ENCODE data around the gene TRAF1. TPM values are rescaled to one million over a fixed set of nuclear protein-coding genes. Genes with fewer than 3 reads are reported as not detected.

TRAF1 gene
- total and polyA plus RNA-seq, 2 of the 13 experiments (the other 11 are each of a cell fraction or from before 2014, with no cell fraction given): 0.44 to 1.0 TPM

DNA sequence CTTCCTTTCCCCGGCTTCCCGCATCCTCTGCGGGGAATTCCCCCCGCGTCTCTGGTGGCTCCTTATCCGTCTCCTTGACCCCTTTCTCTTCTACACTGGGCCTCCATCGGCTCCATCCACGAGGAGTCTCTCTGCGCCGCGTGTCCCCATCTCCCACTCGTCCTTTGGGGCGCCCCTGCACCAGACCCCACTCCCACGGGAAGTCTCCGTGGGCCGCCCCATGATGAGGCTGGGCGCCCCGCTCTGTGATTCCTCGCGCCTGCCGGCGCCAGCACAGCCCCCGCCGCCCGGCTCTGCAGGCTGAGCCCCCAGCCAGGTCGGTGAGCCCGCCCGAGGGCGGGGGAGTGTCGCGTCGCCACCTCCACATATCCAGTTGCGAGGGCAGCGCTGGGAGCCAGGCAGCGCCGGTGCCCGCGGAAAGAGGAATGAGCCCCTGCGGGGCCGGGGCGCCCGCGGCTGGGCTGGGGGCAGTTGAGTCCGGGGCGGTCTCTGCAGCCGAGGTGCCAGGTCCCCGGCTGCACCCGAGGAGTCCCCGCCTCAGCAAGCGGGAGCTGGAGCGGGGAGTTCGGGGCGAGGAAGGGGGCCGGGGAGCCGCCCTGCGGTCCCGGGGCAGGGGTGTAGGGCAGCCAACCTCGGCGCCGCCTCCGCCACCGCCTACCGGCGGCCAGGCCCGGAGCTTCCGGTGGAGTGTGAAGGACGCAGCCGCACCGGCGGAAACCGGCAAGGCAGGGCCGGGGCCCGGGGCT is 2.1 kb upstream of the TRAF1 start (continued):
- TF ChIP-seq TOE1 (CRISPR knock-in tag; IDR thresholded peaks at IDR 0.05) (no peak), CHD4 (IDR thresholded peaks at IDR 0.05; ENCODE audit: borderline replicate concordance, low read length) (no peak), NFATC3 (CRISPR knock-in tag; IDR thresholded peaks at IDR 0.05) (no peak), NFYB (CRISPR knock-in tag; IDR thresholded peaks at IDR 0.05) (no peak), NRL (CRISPR knock-in tag; IDR thresholded peaks at IDR 0.05; ENCODE audit: borderline replicate concordance) (no peak; the same call in 1 of the 2 replicates), PHF5A (CRISPR knock-in tag; IDR thresholded peaks at IDR 0.05; ENCODE audit: low read depth, unreplicated experiment) (no peak), HOXD1 (CRISPR knock-in tag; IDR thresholded peaks at IDR 0.05) (0 out of 2 replicates have a peak, but pooled peaks have one; percentile 62), FOXA1 (IDR thresholded peaks at IDR 0.05) (no peak), FOXA1 (CRISPR knock-in tag; IDR thresholded peaks at IDR 0.05) (no peak), PCBP1 (IDR thresholded peaks at IDR 0.05; ENCODE audit: borderline replicate concordance, low read depth, low read length) (no peak), MAZ (IDR thresholded peaks at IDR 0.05; ENCODE audit: borderline replicate concordance, low read depth, low read length) (no peak), MAZ (CRISPR knock-in tag; IDR thresholded peaks at IDR 0.05; ENCODE audit: low read depth) (0 out of 2 replicates have a peak, but pooled peaks have one; percentile 49), CEBPG (CRISPR knock-in tag; IDR thresholded peaks at IDR 0.05) (no peak), NCOR1 (IDR thresholded peaks at IDR 0.05; ENCODE audit: borderline replicate concordance, low read length) (no peak), SP2 (CRISPR knock-in tag; IDR thresholded peaks at IDR 0.05) (0 out of 2 replicates have a peak, but pooled peaks have one; percentile 27), ZNF615 (CRISPR knock-in tag; IDR thresholded peaks at IDR 0.05; ENCODE audit: borderline replicate concordance) (no peak)
- TF ChIP-seq, protein P1, sequence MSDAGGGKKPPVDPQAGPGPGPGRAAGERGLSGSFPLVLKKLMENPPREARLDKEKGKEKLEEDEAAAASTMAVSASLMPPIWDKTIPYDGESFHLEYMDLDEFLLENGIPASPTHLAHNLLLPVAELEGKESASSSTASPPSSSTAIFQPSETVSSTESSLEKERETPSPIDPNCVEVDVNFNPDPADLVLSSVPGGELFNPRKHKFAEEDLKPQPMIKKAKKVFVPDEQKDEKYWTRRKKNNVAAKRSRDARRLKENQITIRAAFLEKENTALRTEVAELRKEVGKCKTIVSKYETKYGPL (CRISPR knock-in tag; IDR thresholded peaks at IDR 0.05): 0 out of 2 replicates have a peak, but pooled peaks have one; percentile 42
- TF ChIP-seq, protein P2, sequence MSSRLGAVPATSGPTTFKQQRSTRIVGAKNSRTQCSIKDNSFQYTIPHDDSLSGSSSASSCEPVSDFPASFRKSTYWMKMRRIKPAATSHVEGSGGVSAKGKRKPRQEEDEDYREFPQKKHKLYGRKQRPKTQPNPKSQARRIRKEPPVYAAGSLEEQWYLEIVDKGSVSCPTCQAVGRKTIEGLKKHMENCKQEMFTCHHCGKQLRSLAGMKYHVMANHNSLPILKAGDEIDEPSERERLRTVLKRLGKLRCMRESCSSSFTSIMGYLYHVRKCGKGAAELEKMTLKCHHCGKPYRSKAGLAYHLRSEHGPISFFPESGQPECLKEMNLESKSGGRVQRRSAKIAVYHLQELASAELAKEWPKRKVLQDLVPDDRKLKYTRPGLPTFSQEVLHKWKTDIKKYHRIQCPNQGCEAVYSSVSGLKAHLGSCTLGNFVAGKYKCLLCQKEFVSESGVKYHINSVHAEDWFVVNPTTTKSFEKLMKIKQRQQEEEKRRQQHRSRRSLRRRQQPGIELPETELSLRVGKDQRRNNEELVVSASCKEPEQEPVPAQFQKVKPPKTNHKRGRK (CRISPR knock-in tag; IDR thresholded peaks at IDR 0.05): no peak
- TF ChIP-seq, protein P3, sequence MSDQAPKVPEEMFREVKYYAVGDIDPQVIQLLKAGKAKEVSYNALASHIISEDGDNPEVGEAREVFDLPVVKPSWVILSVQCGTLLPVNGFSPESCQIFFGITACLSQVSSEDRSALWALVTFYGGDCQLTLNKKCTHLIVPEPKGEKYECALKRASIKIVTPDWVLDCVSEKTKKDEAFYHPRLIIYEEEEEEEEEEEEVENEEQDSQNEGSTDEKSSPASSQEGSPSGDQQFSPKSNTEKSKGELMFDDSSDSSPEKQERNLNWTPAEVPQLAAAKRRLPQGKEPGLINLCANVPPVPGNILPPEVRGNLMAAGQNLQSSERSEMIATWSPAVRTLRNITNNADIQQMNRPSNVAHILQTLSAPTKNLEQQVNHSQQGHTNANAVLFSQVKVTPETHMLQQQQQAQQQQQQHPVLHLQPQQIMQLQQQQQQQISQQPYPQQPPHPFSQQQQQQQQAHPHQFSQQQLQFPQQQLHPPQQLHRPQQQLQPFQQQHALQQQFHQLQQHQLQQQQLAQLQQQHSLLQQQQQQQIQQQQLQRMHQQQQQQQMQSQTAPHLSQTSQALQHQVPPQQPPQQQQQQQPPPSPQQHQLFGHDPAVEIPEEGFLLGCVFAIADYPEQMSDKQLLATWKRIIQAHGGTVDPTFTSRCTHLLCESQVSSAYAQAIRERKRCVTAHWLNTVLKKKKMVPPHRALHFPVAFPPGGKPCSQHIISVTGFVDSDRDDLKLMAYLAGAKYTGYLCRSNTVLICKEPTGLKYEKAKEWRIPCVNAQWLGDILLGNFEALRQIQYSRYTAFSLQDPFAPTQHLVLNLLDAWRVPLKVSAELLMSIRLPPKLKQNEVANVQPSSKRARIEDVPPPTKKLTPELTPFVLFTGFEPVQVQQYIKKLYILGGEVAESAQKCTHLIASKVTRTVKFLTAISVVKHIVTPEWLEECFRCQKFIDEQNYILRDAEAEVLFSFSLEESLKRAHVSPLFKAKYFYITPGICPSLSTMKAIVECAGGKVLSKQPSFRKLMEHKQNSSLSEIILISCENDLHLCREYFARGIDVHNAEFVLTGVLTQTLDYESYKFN (CRISPR knock-in tag; conservative IDR thresholded peaks at IDR 0.05): no peak; the same call in 1 of the 2 replicates

Measured in HepG2 (cell line).